Peyer's patch (tissue), 4 donors: ENCODE measurements around the gene EGFLAM. TPM values are rescaled to one million over a fixed set of nuclear protein-coding genes. Genes with fewer than 3 reads are reported as not detected.

ENCODE experiments used
- DNase-seq, 3 donors: peaks; one replicate each; pipeline ENCODE4 v3.0.0-alpha.2; 2017 to 2019
- H3K27ac ChIP-seq, 4 donors: fragments of 200-600 bp; sonication (generic); one replicate each; pipeline ENCODE4 v1.5.1; 2016 to 2019
- H3K27me3 ChIP-seq, 2 donors: fragments of 200-600 bp; sonication (generic); one replicate each; pipeline ENCODE4 v1.5.1; 2019
- H3K36me3 ChIP-seq, 3 donors: fragments of 200-600 bp; sonication (generic); one replicate each; pipeline ENCODE4 v1.5.1; 2016 to 2019
- H3K4me1 ChIP-seq, 4 donors: fragments of 200-600 bp; sonication (generic); one replicate each; pipeline ENCODE4 v1.5.1; 2016 to 2019
- H3K4me3 ChIP-seq, 4 donors: fragments of 200-600 bp; sonication (generic); 1 replicate in 3 of 4; 2 replicates in 1 of 4; pipeline ENCODE4 v1.5.1; 2016 to 2019; ENCODE audit warnings: mild to moderate bottlenecking in 1 of 4
- H3K9me3 ChIP-seq, 4 donors: fragments of 200-600 bp; sonication (generic); one replicate each; pipeline ENCODE4 v1.5.1; 2016 to 2019; ENCODE audit warnings: mild to moderate bottlenecking in 1 of 4
- CTCF ChIP-seq, 6 experiments: fragments of 450-650 bp in 4 of 6; fragments of 200-600 bp in 2 of 6; sonication (generic) in 1 of 6; IDR thresholded peaks; one replicate each; pipeline ENCODE4 v1.5.1; 2017 to 2019; ENCODE audit warnings: antibody characterized with exemption in 6 of 6, mild to moderate bottlenecking in 3 of 6, moderate library complexity in 1 of 6
- POLR2A ChIP-seq, 2 donors: fragments of 450-650 bp; IDR thresholded peaks; one replicate each; pipeline ENCODE4 v1.5.1; 2017; ENCODE audit warnings: antibody characterized with exemption in 2 of 2, mild to moderate bottlenecking in 2 of 2, moderate library complexity in 2 of 2
- total RNA-seq, 4 donors: library from RNA; depleted of rRNA; stranded (reverse); fragments of >200 nt; gene quantifications; one replicate each; pipeline ENCODE4 v1.1.0, GENCODE V29; 2016

Gene EGFLAM
- total RNA-seq, 4 donors from 2014 or later: 0.54 to 1.7 (median 0.70) TPM; not detected in 1

- TF ChIP-seq CTCF (IDR thresholded peaks at IDR 0.05): no peak
- TF ChIP-seq POLR2A (IDR thresholded peaks at IDR 0.05): no peak
- no peak overlapping the region for H3K27ac ChIP-seq
- no peaks in the 10 kb centered on the region for H3K4me1 ChIP-seq
- peaks cover 0 to 4% (median 0%) of the 10 kb centered on the region in 3 donors for H3K36me3 ChIP-seq
- no peak overlapping the region for H3K4me3 ChIP-seq
- DNase-seq: no peak
- H3K9me3 ChIP-seq: no peaks in the 10 kb centered on the region
- no peaks in the 10 kb centered on the region for H3K27me3 ChIP-seq
Measured at GRCh38 chr5:38483805-38484398, 225.5 kb downstream of the EGFLAM start.

DNA sequence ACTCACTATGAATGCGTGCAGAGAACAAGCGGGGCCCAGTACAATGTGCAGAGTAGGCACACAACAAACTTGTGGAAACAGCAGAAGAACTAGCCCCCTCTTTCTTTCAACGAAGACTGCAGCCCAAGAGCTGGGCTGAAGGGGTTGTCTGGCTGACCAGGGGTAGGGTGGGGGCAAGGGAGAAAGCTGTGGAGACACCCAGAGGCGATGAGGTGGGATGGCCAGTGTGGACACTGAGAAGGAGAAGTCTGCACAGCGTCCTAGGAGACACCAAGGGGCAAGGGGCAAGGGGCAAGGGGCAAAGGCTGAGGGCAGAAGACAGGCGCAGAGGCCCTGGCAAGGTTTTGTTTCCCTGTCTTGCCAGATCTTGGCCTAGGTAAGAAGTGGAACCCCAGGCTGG is 235.8 kb downstream of the EGFLAM start:
- Histone ChIP-seq H3K4me1 (no peaks in the 10 kb centered on the region), H3K4me3 (no peak overlapping the region), H3K27ac (no peak overlapping the region), H3K9me3 (no peaks in the 10 kb centered on the region), H3K36me3 (no peaks in the 10 kb centered on the region), H3K27me3 (no peaks in the 10 kb centered on the region)
- no peak for DNase-seq
- TF ChIP-seq POLR2A (IDR thresholded peaks at IDR 0.05) (no peak), CTCF (IDR thresholded peaks at IDR 0.05) (no peak)

DNA sequence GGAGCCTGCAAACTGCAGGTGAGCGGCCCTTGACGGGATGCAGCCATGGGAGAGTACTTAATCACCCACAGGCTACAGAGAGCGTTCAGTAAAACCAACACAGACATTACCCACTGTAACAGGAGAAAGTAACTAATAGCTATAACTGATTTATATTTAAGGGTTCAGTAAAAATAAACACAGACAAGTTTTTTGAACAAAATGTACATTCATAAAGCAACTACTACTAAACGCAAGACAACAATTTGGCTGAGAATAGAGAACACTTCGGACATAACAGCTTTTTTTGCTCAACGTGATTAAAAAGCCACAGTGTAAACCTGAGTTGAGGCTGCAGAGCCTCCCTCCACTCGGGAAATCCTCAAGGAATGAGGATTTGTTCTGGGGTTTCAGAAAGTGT is 236.4 kb downstream of the EGFLAM start:
- Histone ChIP-seq H3K9me3 (no peaks in the 10 kb centered on the region), H3K4me3 (no peak overlapping the region), H3K27me3 (no peaks in the 10 kb centered on the region), H3K36me3 (no peaks in the 10 kb centered on the region), H3K27ac (no peak overlapping the region), H3K4me1 (no peaks in the 10 kb centered on the region)
- no peak for TF ChIP-seq POLR2A (IDR thresholded peaks at IDR 0.05)
- TF ChIP-seq CTCF (IDR thresholded peaks at IDR 0.05): no peak
- no peak for DNase-seq

GRCh38 chr5:38497946-38498345 is 239.6 kb downstream of the EGFLAM start:
- Histone ChIP-seq H3K27ac (no peak overlapping the region), H3K36me3 (no peaks in the 10 kb centered on the region), H3K27me3 (no peaks in the 10 kb centered on the region), H3K9me3 (no peaks in the 10 kb centered on the region), H3K4me1 (no peaks in the 10 kb centered on the region), H3K4me3 (no peak overlapping the region)
- no peak for TF ChIP-seq POLR2A (IDR thresholded peaks at IDR 0.05)
- no peak for TF ChIP-seq CTCF (IDR thresholded peaks at IDR 0.05)
- no peak for DNase-seq

DNA sequence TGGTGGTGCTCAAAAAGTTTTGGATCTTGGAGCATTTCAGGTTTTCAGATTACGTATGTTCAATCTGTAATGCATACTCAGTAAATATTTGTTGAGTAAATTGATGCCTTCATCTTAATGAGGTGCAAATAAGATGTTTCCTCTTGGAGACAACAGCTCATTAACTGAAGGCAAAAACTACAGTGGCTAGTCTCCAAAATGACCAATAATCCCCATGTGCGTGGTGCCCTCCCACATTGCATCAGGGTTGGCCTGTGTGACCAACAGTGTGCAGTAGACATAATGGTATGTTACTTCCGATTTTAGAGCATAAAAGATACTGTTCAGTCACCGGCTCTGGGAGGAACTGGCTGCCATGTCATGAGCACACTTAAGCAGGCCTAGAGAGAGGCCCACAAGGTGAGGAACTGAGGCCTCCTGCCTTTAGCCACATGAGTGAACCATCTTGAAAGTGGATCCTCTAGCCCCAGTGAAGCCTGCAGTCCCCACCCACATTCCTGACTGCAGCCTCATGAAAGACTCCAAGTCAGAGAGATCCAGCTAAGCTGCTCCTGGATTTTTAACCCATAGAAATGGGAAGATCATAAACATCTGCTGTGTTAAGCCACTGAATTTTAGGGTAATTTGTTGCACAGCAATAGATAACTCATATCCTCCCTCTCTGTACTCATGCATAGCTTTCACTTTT is 242.4 kb downstream of the EGFLAM start:
- H3K4me1 ChIP-seq: no peaks in the 10 kb centered on the region
- no peak overlapping the region for H3K27ac ChIP-seq
- no peaks in the 10 kb centered on the region for H3K27me3 ChIP-seq
- no peak overlapping the region for H3K4me3 ChIP-seq
- no peaks in the 10 kb centered on the region for H3K36me3 ChIP-seq
- no peaks in the 10 kb centered on the region for H3K9me3 ChIP-seq
- TF ChIP-seq CTCF (IDR thresholded peaks at IDR 0.05): no peak
- TF ChIP-seq POLR2A (IDR thresholded peaks at IDR 0.05): no peak
- DNase-seq: no peak
